Esophagus (tissue), 2 donors: Measurements from ENCODE around the gene DNAH12. TPM values are rescaled to one million over a fixed set of nuclear protein-coding genes. Genes with fewer than 3 reads are reported as not detected.

Experiments
- H3K27ac ChIP-seq, 2 donors: one replicate each; pipeline ENCODE4 v1.5.1; 2013; ENCODE audit warnings: low read depth in 2 of 2, mild to moderate bottlenecking in 2 of 2, inconsistent platforms in 1 of 2, low read length in 1 of 2, moderate library complexity in 1 of 2
- H3K27me3 ChIP-seq, 2 donors: one replicate each; pipeline ENCODE4 v1.6.1; 2013; ENCODE audit warnings: low read length in 2 of 2, control low read depth in 1 of 2, mild to moderate bottlenecking in 1 of 2; ENCODE audit not compliant: insufficient read depth in 2 of 2, control insufficient read depth in 1 of 2
- H3K36me3 ChIP-seq, 2 donors: one replicate each; pipeline ENCODE4 v1.6.1; 2013; ENCODE audit warnings: low read length in 1 of 2; ENCODE audit not compliant: control insufficient read depth in 2 of 2, insufficient read depth in 2 of 2
- H3K4me1 ChIP-seq, 2 donors: one replicate each; pipeline ENCODE4 v1.6.1; 2013; ENCODE audit warnings: low read length in 1 of 2; ENCODE audit not compliant: control insufficient read depth in 2 of 2, insufficient read depth in 2 of 2
- H3K4me3 ChIP-seq, 2 donors: one replicate each; pipeline ENCODE4 v1.5.1; 2013; ENCODE audit warnings: low read length in 2 of 2, mild to moderate bottlenecking in 2 of 2, low read depth in 1 of 2, moderate library complexity in 1 of 2
- H3K9me3 ChIP-seq, 2 donors: one replicate each; pipeline ENCODE4 v1.6.1; 2013; ENCODE audit warnings: mild to moderate bottlenecking in 2 of 2, low read depth in 1 of 2, low read length in 1 of 2, moderate library complexity in 1 of 2; ENCODE audit not compliant: control insufficient read depth in 2 of 2, insufficient read depth in 1 of 2
- WGBS, 2 donors: extraction: QIAGEN DNeasy Blood & Tissue Kit; methylation state at CpG; one replicate each; pipeline ENCODE4 v1.1.7; 2013; 5-methylcytosine and 5-hydroxymethylcytosine counted together
- polyA plus RNA-seq, 2 donors: library from polyadenylated mRNA; stranded (reverse); fragments of 200-250 nt; gene quantifications; one replicate each; pipeline ENCODE4 v1.2.3, GENCODE V29; 2013
- donor health status: healthy with polysubstance abuse.
- donor health status: Bipolar disorder and iron deficiency.

DNAH12 gene
- polyA plus RNA-seq, 2 donors, result 0.06 to 0.24 TPM

GRCh38 chr3:57570878-57571277, 26.7 kb upstream of the DNAH12 start:
- 99 to 100% methylated on average over 2 of the region's 2 CpGs for WGBS, 2 donors
- H3K27me3 ChIP-seq, result no peaks in the 10 kb centered on the region
- H3K27ac ChIP-seq, result no peak overlapping the region
- no peak overlapping the region for H3K4me3 ChIP-seq
- no peaks in the 10 kb centered on the region for H3K4me1 ChIP-seq
- no peaks in the 10 kb centered on the region for H3K9me3 ChIP-seq
- peaks cover 0 to 3% of the 10 kb centered on the region in 2 donors for H3K36me3 ChIP-seq

GRCh38 chr3:57569859-57570450, 25.8 kb upstream of the DNAH12 start:
- H3K4me3 ChIP-seq, result no peak overlapping the region
- peaks cover 0 to 3% of the 10 kb centered on the region in 2 donors for H3K36me3 ChIP-seq
- no peaks in the 10 kb centered on the region for H3K27me3 ChIP-seq
- no peaks in the 10 kb centered on the region for H3K4me1 ChIP-seq
- no peak overlapping the region for H3K27ac ChIP-seq
- no peaks in the 10 kb centered on the region for H3K9me3 ChIP-seq
- 88 to 94% methylated on average over 5 of the region's 6 CpGs for WGBS, 2 donors

GRCh38 chr3:57559526-57559925, 15.4 kb upstream of the DNAH12 start:
- no peaks in the 10 kb centered on the region for H3K9me3 ChIP-seq
- H3K27me3 ChIP-seq, result no peaks in the 10 kb centered on the region
- H3K27ac ChIP-seq, result no peak overlapping the region
- peaks cover 3% of the 10 kb centered on the region in 2 donors for H3K36me3 ChIP-seq
- WGBS, 2 donors, result 94 to 100% methylated on average over 1 of the region's 1 CpG
- H3K4me1 ChIP-seq, result peaks cover 1 to 3% of the 10 kb centered on the region in 2 donors
- H3K4me3 ChIP-seq, result no peak overlapping the region

GRCh38 chr3:57557085-57557537, 13.0 kb upstream of the DNAH12 start:
- peak overlapping the region; percentile 94 to 97 for H3K4me3 ChIP-seq
- H3K27me3 ChIP-seq, result no peaks in the 10 kb centered on the region
- peak overlapping the region; percentile 94 to 96 for H3K27ac ChIP-seq
- H3K36me3 ChIP-seq, result peaks cover 3% of the 10 kb centered on the region in 2 donors
- H3K4me1 ChIP-seq, result peaks cover 1 to 3% of the 10 kb centered on the region in 2 donors
- 1 to 2% methylated on average over 29 of the region's 29 CpGs for WGBS, 2 donors
- H3K9me3 ChIP-seq, result no peaks in the 10 kb centered on the region

- Histone ChIP-seq H3K27me3 (no peaks in the 10 kb centered on the region), H3K36me3 (peaks cover 3% of the 10 kb centered on the region in 2 donors), H3K4me3 (peak overlapping the region; percentile 94 to 97), H3K27ac (peak overlapping the region; percentile 94 to 96), H3K4me1 (peaks cover 1 to 3% of the 10 kb centered on the region in 2 donors), H3K9me3 (no peaks in the 10 kb centered on the region)
- 0% methylated on average over 52 to 54 of the region's 54 CpGs for WGBS, 2 donors
These were observed 12.4 kb upstream of the DNAH12 start for GRCh38 chr3:57556459-57557084.

GRCh38 chr3:57555738-57556458, 11.8 kb upstream of the DNAH12 start, which contains the start of gene PDE12:
Gene PDE12, plus strand, starts transcription at chr3:57556274. Its CDS starts 106 bp downstream, at chr3:57556380.
- H3K27me3 ChIP-seq, result no peaks in the 10 kb centered on the region
- H3K36me3 ChIP-seq, result peaks cover 3% of the 10 kb centered on the region in 2 donors
- no peaks in the 10 kb centered on the region for H3K9me3 ChIP-seq
- peaks cover 1 to 3% of the 10 kb centered on the region in 2 donors for H3K4me1 ChIP-seq
- 0 to 1% methylated on average over 54 of the region's 54 CpGs for WGBS, 2 donors
- H3K27ac ChIP-seq, result peak within 1 kb of the TSS; percentile 94 to 96
- H3K4me3 ChIP-seq, result peak within 1 kb of the TSS; percentile 94 to 97

GRCh38 chr3:57555306-57555705, 11.2 kb upstream of the DNAH12 start:
- Histone ChIP-seq H3K4me3 (peak overlapping the region; percentile 94 to 97), H3K36me3 (peaks cover 3% of the 10 kb centered on the region in 2 donors), H3K27ac (peak overlapping the region; percentile 94 to 96), H3K4me1 (peaks cover 1 to 3% of the 10 kb centered on the region in 2 donors), H3K27me3 (no peaks in the 10 kb centered on the region), H3K9me3 (no peaks in the 10 kb centered on the region)
- WGBS, 2 donors, result 26 to 30% methylated on average over 8 of the region's 8 CpGs

- no peak overlapping the region for H3K27ac ChIP-seq
These were observed 2.5 kb upstream of the DNAH12 start for GRCh38 chr3:57546616-57547015.

GRCh38 chr3:57545636-57546268, 1.6 kb upstream of the DNAH12 start:
- Histone ChIP-seq H3K9me3 (no peaks in the 10 kb centered on the region), H3K4me3 (no peak overlapping the region), H3K27ac (no peak overlapping the region), H3K4me1 (no peaks in the 10 kb centered on the region), H3K27me3 (no peaks in the 10 kb centered on the region), H3K36me3 (no peaks in the 10 kb centered on the region)
- 74 to 81% methylated on average over 7 of the region's 7 CpGs for WGBS, 2 donors

More at GRCh38 chr3:57546616-57547015, 2.5 kb upstream of the DNAH12 start:
- Histone ChIP-seq H3K36me3 (no peaks in the 10 kb centered on the region), H3K4me1 (no peaks in the 10 kb centered on the region), H3K4me3 (no peak overlapping the region), H3K27me3 (no peaks in the 10 kb centered on the region), H3K9me3 (no peaks in the 10 kb centered on the region)
- 71 to 74% methylated on average over 1 of the region's 1 CpG for WGBS, 2 donors
